GM21528 (cell line): Measurements from ENCODE around the gene FBRSL1.

ENCODE experiments used
- ATAC-seq: cut with Tn5 transposase; IDR thresholded peaks from one replicate; pipeline ENCODE4 v1.9.1; 2021; ENCODE audit warnings: mild to moderate bottlenecking, moderate library complexity; ENCODE audit not compliant: unreplicated experiment, low FRiP score

Gene FBRSL1

GRCh38 chr12:132481771-132482745 is 7.9 kb upstream of the FBRSL1 start:
- no peak for ATAC-seq

- ATAC-seq, result no peak
These were observed 7.2 kb upstream of the FBRSL1 start for GRCh38 chr12:132482771-132483170.

- no peak for ATAC-seq
These were observed 6.7 kb upstream of the FBRSL1 start for GRCh38 chr12:132483208-132483607.

GRCh38 chr12:132483612-132484011 is 6.3 kb upstream of the FBRSL1 start:
- no peak for ATAC-seq

- no peak for ATAC-seq
These were observed 5.6 kb upstream of the FBRSL1 start for GRCh38 chr12:132484183-132484890.

- no peak for ATAC-seq
These were observed 5.0 kb upstream of the FBRSL1 start for GRCh38 chr12:132484891-132485441.

GRCh38 chr12:132485619-132486018 is 4.3 kb upstream of the FBRSL1 start:
- ATAC-seq, result no peak

- ATAC-seq, result no peak
These were observed 3.8 kb upstream of the FBRSL1 start for GRCh38 chr12:132486168-132486567.

GRCh38 chr12:132486576-132486975 is 3.4 kb upstream of the FBRSL1 start:
- ATAC-seq, result no peak

GRCh38 chr12:132487311-132487741 is 2.6 kb upstream of the FBRSL1 start:
- ATAC-seq, result no peak

- no peak for ATAC-seq
These were observed 1.5 kb upstream of the FBRSL1 start for GRCh38 chr12:132488127-132489077.

GRCh38 chr12:132489078-132489601 is 811 bp upstream of the FBRSL1 start:
- ATAC-seq, result peak; percentile 34

GRCh38 chr12:132490422-132491137 is 629 bp downstream of the FBRSL1 start:
- ATAC-seq, result no peak

GRCh38 chr12:132491138-132491663 is 1.2 kb downstream of the FBRSL1 start:
- ATAC-seq, result no peak

GRCh38 chr12:132491761-132492378 is 1.9 kb downstream of the FBRSL1 start:
- no peak for ATAC-seq

- ATAC-seq, result peak; percentile 33
These were observed 2.6 kb downstream of the FBRSL1 start for GRCh38 chr12:132492522-132492921.

- ATAC-seq, result no peak
These were observed 3.0 kb downstream of the FBRSL1 start for GRCh38 chr12:132492951-132493350.

GRCh38 chr12:132493482-132494178 is 3.7 kb downstream of the FBRSL1 start:
- no peak for ATAC-seq
